Upper lobe of left lung (tissue), 4 donors: ENCODE results near the gene ASCL1.

ENCODE experiments used
- POLR2AphosphoS5 ChIP-seq, 2 donors: sonication (generic); formaldehyde crosslinking; IDR thresholded peaks; one replicate each; pipeline ENCODE4 v1.5.1; 2017; ENCODE audit warnings: antibody characterized with exemption in 2 of 2
- TF ChIP-seq, protein P1 (sequence below), 6 experiments: fragments of 450-650 bp in 4 of 6; fragments of 200-600 bp in 2 of 6; sonication (generic) in 2 of 6; IDR thresholded peaks; one replicate each; pipeline ENCODE4 v1.5.1; 2016 to 2019; ENCODE audit warnings: antibody characterized with exemption in 6 of 6

GRCh38 chr12:102946042-102946441 lies 11.4 kb upstream of the ASCL1 start:
- TF ChIP-seq, protein P1, sequence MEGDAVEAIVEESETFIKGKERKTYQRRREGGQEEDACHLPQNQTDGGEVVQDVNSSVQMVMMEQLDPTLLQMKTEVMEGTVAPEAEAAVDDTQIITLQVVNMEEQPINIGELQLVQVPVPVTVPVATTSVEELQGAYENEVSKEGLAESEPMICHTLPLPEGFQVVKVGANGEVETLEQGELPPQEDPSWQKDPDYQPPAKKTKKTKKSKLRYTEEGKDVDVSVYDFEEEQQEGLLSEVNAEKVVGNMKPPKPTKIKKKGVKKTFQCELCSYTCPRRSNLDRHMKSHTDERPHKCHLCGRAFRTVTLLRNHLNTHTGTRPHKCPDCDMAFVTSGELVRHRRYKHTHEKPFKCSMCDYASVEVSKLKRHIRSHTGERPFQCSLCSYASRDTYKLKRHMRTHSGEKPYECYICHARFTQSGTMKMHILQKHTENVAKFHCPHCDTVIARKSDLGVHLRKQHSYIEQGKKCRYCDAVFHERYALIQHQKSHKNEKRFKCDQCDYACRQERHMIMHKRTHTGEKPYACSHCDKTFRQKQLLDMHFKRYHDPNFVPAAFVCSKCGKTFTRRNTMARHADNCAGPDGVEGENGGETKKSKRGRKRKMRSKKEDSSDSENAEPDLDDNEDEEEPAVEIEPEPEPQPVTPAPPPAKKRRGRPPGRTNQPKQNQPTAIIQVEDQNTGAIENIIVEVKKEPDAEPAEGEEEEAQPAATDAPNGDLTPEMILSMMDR (IDR thresholded peaks at IDR 0.05) = no peak
- TF ChIP-seq POLR2AphosphoS5 (IDR thresholded peaks at IDR 0.05) = no peak
